Stimulated activated CD8-positive, alpha-beta memory T cell treated with anti-CD3 and anti-CD28 coated beads, Interleukin-12 subunit alpha, Interleukin-12 subunit beta, amount 100 ng/mL, for 4 hours (primary cell): ENCODE results near the gene BMP8B.
"Not testable (repeated sequence)": the region's sequence is repeated elsewhere in the genome, so short reads cannot be mapped to it uniquely, and the experiment has no call there.

ENCODE experiments used
- DNase-seq: peaks from one replicate; pipeline ENCODE4 v3.0.0-alpha.2; 2020; ENCODE audit warnings: low read depth

The BMP8B gene

GRCh38 chr1:39778463-39779099, 10.1 kb downstream of the BMP8B start:
- DNase-seq: not testable (repeated sequence)

DNA sequence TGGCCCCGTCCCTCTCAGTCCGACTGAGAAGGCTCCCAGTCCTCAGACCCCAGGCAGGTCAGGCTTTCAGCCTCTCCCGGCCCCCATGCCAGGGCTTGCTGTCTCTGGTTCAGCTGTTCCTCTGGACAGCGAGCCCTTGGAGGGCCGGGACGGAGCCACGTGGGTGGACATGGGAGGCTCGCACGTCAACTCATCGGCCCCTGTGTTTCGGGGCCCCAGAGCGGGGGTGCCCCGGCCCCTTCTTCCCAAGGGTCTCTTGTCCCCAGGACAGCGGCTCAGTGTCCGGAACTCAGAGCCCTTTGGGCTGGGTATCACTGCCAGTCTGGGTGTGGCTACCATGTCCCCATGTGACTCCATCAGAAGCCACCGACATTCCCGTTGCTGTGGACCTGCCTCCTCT, 10.8 kb downstream of the BMP8B start:
- not testable (repeated sequence) for DNase-seq

- DNase-seq: no peak
These were observed 11.4 kb downstream of the BMP8B start for GRCh38 chr1:39777306-39777705.

GRCh38 chr1:39776886-39777285, 11.8 kb downstream of the BMP8B start:
- DNase-seq: no peak

DNA sequence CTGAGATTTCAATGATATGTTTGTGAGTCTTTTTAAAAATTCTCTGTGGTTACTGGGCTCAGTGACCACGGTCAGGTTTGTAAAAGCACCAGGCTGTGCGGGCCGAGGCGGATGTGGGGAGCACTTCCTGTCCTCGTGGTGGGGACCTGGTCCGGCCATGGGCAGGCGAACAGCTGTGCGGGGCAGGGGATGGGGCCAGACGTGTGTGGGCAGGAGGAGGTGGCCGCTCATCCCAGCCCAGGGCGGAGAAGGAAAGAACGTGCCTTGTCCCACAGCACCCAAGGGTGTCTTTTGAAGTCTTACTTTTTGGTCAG, 12.3 kb downstream of the BMP8B start:
- no peak for DNase-seq

GRCh38 chr1:39775676-39776399, 12.8 kb downstream of the BMP8B start:
- not testable (repeated sequence) for DNase-seq

DNA sequence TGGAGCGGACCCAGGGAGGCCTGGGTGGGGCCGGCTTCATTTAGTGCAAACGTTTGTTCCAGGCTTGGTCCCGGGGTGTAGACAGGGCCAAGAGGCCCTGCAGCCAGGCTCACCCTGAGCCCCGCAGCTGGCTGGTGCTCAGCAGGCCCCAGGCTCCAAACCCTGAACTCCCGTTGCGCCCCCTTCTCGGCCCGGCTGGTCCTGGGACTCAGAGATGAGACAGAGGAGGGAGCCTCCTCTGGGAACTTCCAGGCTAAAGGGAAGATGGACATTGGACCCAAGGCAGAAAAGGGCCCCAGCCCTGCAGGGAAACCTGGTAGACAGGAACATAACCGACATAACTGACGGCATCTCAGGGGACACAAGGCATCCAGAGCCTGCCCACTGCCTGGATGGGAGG, 13.5 kb downstream of the BMP8B start:
- DNase-seq: not testable (repeated sequence)

GRCh38 chr1:39773369-39773979, 15.2 kb downstream of the BMP8B start:
- DNase-seq: not testable (repeated sequence)

GRCh38 chr1:39771022-39771532, 17.6 kb downstream of the BMP8B start, which contains the start of gene OXCT2:
Gene OXCT2 (minus strand): TSS chr1:39771348. CDS start chr1:39771255, 93 bp downstream.
- not testable (repeated sequence) for DNase-seq

DNA sequence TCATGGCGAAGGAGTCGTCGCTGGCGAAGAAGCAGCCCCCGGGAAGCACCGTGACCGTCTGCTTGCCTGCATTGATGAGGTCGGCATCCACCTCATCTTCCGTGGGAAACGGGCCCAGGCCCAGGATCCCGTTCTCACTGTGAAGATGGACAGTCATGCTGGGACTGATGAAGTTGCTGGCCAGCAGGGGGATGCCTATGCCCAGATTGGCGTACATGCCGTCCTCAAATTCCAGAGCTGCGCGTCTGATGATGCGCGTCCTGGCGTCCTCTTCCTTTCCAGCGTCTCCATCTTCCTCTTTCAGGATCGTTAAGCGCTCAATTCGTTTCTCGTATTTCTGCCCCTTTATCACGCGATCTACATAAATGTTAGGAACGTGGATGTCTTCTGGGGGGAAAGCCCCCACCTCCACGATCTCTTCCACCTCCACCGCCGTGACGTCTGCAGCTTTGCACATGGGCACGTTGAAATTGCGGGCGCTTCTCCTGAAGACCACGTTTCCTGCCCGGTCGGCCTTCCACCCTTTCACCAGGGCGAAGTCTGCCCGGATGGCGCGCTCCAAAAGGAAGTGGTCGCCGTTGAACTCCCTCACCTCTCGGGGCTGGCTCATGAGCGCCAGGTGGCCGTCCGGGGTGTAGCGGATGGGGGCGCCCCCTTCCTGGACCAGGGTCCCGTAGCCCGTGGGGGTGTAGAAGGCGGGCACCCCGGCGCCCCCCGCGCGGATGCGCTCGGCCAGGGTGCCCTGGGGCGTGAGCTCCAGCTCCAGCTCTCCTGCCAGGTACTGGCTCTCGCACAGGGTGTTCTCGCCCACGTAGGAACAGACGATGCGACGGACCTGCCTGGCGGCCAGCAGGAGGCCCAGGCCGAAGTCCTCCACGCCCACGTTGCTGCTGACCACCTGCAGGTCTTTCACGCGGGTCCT, 18.3 kb downstream of the BMP8B start:
- DNase-seq: not testable (repeated sequence)

GRCh38 chr1:39769502-39769901, 19.2 kb downstream of the BMP8B start:
- DNase-seq: not testable (repeated sequence)

DNA sequence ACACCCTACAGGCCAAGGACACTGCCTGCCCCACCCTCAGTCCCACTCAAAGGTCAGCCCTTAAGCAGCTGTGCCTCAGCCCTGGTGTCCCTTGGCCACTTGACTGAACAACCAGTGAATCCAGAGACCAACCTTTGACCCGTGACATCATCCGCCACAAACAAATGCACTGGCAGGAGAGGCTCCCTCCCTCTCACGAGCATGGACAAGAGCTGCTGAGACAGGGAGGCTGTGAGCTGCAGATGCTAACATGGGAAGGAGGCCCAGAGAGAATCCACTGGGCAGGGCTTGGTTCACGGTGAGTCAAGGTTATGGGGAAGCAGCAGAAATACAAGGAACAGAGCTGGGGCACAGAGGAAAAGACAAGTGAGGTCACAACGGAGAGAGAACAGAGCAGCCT, 22.2 kb downstream of the BMP8B start:
- DNase-seq: not testable (repeated sequence)

DNA sequence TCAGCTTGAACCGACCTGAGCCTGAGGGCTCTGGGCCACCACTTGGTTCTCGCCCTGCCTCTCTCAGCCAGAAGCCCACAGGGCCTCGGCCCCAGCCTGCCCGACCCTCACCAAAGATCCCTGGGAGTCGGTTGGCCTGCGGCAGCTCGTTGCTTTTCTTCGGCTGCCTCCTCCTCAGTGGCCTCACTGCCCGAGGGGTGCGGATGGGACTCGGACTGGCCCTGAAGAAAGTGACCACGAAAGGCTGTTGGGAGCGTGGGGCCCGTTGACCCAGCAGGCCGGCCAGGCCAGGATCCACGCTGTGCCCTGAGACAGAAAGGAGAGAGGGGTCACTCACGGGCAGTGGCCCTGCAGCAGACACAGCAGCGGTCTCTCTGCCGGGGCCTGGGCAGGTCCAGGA, 24.2 kb downstream of the BMP8B start:
- not testable (repeated sequence) for DNase-seq

GRCh38 chr1:39763619-39764374, 24.9 kb downstream of the BMP8B start:
- not testable (repeated sequence) for DNase-seq

- no peak for DNase-seq
These were observed 25.8 kb downstream of the BMP8B start for GRCh38 chr1:39762550-39763540.

GRCh38 chr1:39761557-39762260, 27.0 kb downstream of the BMP8B start:
- no peak for DNase-seq

DNA sequence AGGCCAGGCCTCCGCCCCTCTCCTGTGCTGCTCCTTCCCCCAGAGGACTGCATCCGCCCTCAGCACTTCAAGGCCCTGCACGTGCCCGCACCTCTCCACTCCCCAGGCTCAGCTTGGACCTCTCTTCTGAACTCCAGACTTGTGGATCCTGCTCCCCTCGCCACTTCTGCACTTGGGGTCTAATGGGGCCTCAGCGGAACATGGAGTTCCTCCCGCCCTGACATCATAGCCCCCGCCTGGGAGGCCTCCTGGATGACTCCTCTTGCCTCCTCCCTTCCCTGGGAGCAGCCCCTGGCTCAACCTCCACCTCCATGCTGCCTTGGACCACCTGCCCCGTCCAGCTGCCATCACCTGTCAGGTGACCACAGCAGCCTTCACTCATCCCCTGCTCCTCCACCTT, 27.6 kb downstream of the BMP8B start:
- DNase-seq: no peak

GRCh38 chr1:39760074-39761008, 28.3 kb downstream of the BMP8B start:
- no peak for DNase-seq
